Measurements from ENCODE around the gene UFM1.

- no peak for TF ChIP-seq CTCF (IDR thresholded peaks at IDR 0.05; ENCODE audit: low read length)
- no peak for TF ChIP-seq EZH2 (IDR thresholded peaks at IDR 0.05; ENCODE audit: borderline replicate concordance, low read length)
Measured at GRCh38 chr13:38328699-38329098, 21.0 kb upstream of the UFM1 start.

Measured in OCI-LY1 (cell line).